IMR-90 (cell line): ENCODE results near the gene CDH7.

Experiments
- BHLHE40 ChIP-seq: fragments of 150-350 bp; IDR thresholded peaks from 2 replicates; pipeline ENCODE4 v1.6.1; 2016; ENCODE audit warnings: mild to moderate bottlenecking, low read depth, low read length
- MAFK ChIP-seq: IDR thresholded peaks from 2 replicates; pipeline ENCODE4 v1.6.1; 2012; ENCODE audit warnings: low read depth, low read length, improper control_type of control experiment
- MAZ ChIP-seq: IDR thresholded peaks from 2 replicates; pipeline ENCODE4 v1.6.1; 2012; ENCODE audit warnings: low read depth, mild to moderate bottlenecking, low read length, improper control_type of control experiment, moderate library complexity, borderline replicate concordance
- MXI1 ChIP-seq: IDR thresholded peaks from 2 replicates; pipeline ENCODE4 v1.6.1; 2012; ENCODE audit warnings: low read depth, mild to moderate bottlenecking, low read length, moderate library complexity, borderline replicate concordance
- POLR2A ChIP-seq: IDR thresholded peaks from 2 replicates; pipeline ENCODE4 v1.6.1; 2012; ENCODE audit warnings: mild to moderate bottlenecking, low read depth, low read length
- RAD21 ChIP-seq: IDR thresholded peaks from 2 replicates; pipeline ENCODE4 v1.6.1; 2012; ENCODE audit warnings: low read length, improper control_type of control experiment
- RCOR1 ChIP-seq: IDR thresholded peaks from 2 replicates; pipeline ENCODE4 v1.6.1; 2012; ENCODE audit warnings: mild to moderate bottlenecking, low read length, improper control_type of control experiment; ENCODE audit not compliant: insufficient replicate concordance
- RFX5 ChIP-seq: IDR thresholded peaks from 2 replicates; pipeline ENCODE4 v1.8.0; 2012; ENCODE audit warnings: low read depth, mild to moderate bottlenecking, low read length, moderate library complexity
- SMC3 ChIP-seq: fragments of 150-350 bp; IDR thresholded peaks from 2 replicates; pipeline ENCODE4 v1.6.1; 2016; ENCODE audit warnings: low read depth, mild to moderate bottlenecking, antibody characterized with exemption, low read length, moderate library complexity
- TF ChIP-seq, protein P1 (sequence below): conservative IDR thresholded peaks from 2 replicates; pipeline ENCODE4 v1.5.1; 2012; ENCODE audit warnings: mild to moderate bottlenecking, low read depth, low read length, improper control_type of control experiment

DNA sequence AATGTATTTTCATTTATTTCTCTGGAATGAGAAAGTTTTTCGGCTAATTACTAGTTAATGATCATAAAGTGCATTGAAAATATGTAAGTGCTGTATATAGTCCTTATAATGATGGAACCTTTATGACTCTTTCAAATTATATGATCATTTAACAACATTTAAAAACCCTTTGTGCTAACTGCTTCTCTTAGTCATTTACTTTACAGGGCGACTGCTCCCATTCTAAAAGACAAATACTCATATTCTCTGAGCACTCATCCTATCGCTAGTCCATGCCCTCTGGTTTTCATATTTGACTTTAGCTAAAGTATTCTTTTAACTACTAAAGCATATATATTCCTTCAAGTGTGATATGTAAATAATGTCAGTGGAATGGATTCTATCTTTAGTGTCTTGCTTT lies 168.2 kb downstream of the CDH7 start:
- TF ChIP-seq, protein P1, sequence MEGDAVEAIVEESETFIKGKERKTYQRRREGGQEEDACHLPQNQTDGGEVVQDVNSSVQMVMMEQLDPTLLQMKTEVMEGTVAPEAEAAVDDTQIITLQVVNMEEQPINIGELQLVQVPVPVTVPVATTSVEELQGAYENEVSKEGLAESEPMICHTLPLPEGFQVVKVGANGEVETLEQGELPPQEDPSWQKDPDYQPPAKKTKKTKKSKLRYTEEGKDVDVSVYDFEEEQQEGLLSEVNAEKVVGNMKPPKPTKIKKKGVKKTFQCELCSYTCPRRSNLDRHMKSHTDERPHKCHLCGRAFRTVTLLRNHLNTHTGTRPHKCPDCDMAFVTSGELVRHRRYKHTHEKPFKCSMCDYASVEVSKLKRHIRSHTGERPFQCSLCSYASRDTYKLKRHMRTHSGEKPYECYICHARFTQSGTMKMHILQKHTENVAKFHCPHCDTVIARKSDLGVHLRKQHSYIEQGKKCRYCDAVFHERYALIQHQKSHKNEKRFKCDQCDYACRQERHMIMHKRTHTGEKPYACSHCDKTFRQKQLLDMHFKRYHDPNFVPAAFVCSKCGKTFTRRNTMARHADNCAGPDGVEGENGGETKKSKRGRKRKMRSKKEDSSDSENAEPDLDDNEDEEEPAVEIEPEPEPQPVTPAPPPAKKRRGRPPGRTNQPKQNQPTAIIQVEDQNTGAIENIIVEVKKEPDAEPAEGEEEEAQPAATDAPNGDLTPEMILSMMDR = no peak
- TF ChIP-seq RAD21 (no peak), MAZ (no peak), SMC3 (no peak), POLR2A (no peak), MXI1 (no peak), RFX5 (no peak), MAFK (no peak), BHLHE40 (no peak), RCOR1 (no peak)
